COR-L47 (cell line): Measurements from ENCODE around the gene TEX10.
"Not testable (repeated sequence)": the region's sequence is repeated elsewhere in the genome, so short reads cannot be mapped to it uniquely, and the experiment has no call there.

ENCODE experiments used
- DNase-seq: peaks from one replicate; lab custom pipeline; 2025; lab: John Stamatoyannopoulos, UW

Gene TEX10

GRCh38 chr9:100346836-100347235 lies 5.9 kb downstream of the TEX10 start:
- DNase-seq = no peak

- no peak for DNase-seq
Observed at GRCh38 chr9:100341889-100342288, 10.9 kb downstream of the TEX10 start.

GRCh38 chr9:100340224-100340623 lies 12.5 kb downstream of the TEX10 start:
- DNase-seq = no peak

- not testable (repeated sequence) for DNase-seq
Observed at GRCh38 chr9:100338736-100339135, 14.0 kb downstream of the TEX10 start.

GRCh38 chr9:100324594-100325200 lies 28.0 kb downstream of the TEX10 start:
- DNase-seq = peak; percentile 9

- DNase-seq = peak; percentile 53
Observed at GRCh38 chr9:100322954-100323536, 29.7 kb downstream of the TEX10 start.

GRCh38 chr9:100317706-100318105 lies 35.0 kb downstream of the TEX10 start:
- no peak for DNase-seq

GRCh38 chr9:100315561-100315960 lies 37.2 kb downstream of the TEX10 start:
- DNase-seq = no peak

GRCh38 chr9:100309992-100310391 lies 42.8 kb downstream of the TEX10 start:
- DNase-seq = no peak

GRCh38 chr9:100308965-100309564 lies 43.7 kb downstream of the TEX10 start:
- no peak for DNase-seq

GRCh38 chr9:100307080-100307479 lies 45.7 kb downstream of the TEX10 start:
- no peak for DNase-seq

GRCh38 chr9:100306283-100306682 lies 46.5 kb downstream of the TEX10 start:
- no peak for DNase-seq

GRCh38 chr9:100303747-100304146 lies 49.0 kb downstream of the TEX10 start:
- no peak for DNase-seq

- no peak for DNase-seq
Observed at GRCh38 chr9:100298378-100298777, 54.4 kb downstream of the TEX10 start.

GRCh38 chr9:100296407-100296806 lies 56.3 kb downstream of the TEX10 start:
- no peak for DNase-seq

- no peak for DNase-seq
Observed at GRCh38 chr9:100295240-100295639, 57.5 kb downstream of the TEX10 start.

GRCh38 chr9:100294806-100295205 lies 57.9 kb downstream of the TEX10 start:
- no peak for DNase-seq

- DNase-seq = no peak
Observed at GRCh38 chr9:100294341-100294740, 58.4 kb downstream of the TEX10 start.

GRCh38 chr9:100292414-100292813 lies 60.3 kb downstream of the TEX10 start:
- no peak for DNase-seq

GRCh38 chr9:100290714-100291113 lies 62.0 kb downstream of the TEX10 start:
- no peak for DNase-seq

- DNase-seq = no peak
Observed at GRCh38 chr9:100287186-100287585, 65.6 kb downstream of the TEX10 start.

GRCh38 chr9:100286257-100286656 lies 66.5 kb downstream of the TEX10 start:
- no peak for DNase-seq

- no peak for DNase-seq
Observed at GRCh38 chr9:100285601-100286000, 67.1 kb downstream of the TEX10 start.

- no peak for DNase-seq
Observed at GRCh38 chr9:100285080-100285479, 67.7 kb downstream of the TEX10 start.
